ENCODE measurements around the gene CLIC5. TPM values are rescaled to one million over a fixed set of nuclear protein-coding genes. Genes with fewer than 3 reads are reported as not detected.
A peak's percentile ranks its signal among the peaks of the same experiment; 100 is the strongest.

CLIC5 gene
- total and polyA plus RNA-seq, 11 donors, result 63.0 to 381 (median 244) TPM

DNA sequence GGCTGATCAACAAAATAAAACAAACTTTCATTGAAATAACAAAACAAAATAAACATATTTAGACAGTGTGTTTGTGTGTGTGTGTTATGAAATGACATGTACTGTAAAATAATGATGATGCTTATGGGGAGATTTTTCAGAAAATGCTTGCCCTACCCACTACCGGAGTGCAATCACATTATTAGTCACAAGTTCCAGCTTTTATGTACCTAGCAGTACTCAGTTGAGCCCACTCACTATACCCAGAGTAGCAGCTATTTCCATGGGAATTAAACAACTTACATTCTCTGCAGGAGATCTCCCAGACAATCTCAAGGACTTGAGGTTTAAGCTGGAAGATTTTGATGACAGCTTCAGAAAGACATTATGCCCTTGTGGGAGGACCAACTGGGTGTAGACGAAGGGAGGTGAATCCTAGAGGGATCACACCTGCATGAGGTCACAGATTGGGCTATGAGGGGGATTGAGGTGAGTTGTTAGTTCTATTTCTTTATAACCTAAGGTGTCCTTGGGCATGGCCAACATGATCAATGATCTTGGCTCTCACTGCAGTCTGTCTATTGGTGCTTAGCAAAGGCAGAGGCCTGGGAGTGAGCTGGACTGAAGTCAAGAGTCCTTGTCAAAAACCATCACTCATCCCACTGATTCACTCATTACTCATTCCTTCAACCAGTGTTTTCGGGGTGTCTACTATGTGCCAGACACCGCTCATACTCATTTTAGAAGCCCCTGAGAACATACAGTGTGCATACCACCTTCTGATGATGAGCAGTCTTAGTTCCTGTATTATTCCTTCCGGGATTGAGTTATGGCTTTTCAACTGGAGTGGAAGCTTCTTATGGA lies 6.7 kb upstream of the CLIC5 start:
- 90 to 97% (median 91%) methylated on average over 5 of the region's 5 CpGs for WGBS, 4 donors
- no peak for TF ChIP-seq POLR2A (IDR thresholded peaks at IDR 0.05)
- TF ChIP-seq, protein P1, sequence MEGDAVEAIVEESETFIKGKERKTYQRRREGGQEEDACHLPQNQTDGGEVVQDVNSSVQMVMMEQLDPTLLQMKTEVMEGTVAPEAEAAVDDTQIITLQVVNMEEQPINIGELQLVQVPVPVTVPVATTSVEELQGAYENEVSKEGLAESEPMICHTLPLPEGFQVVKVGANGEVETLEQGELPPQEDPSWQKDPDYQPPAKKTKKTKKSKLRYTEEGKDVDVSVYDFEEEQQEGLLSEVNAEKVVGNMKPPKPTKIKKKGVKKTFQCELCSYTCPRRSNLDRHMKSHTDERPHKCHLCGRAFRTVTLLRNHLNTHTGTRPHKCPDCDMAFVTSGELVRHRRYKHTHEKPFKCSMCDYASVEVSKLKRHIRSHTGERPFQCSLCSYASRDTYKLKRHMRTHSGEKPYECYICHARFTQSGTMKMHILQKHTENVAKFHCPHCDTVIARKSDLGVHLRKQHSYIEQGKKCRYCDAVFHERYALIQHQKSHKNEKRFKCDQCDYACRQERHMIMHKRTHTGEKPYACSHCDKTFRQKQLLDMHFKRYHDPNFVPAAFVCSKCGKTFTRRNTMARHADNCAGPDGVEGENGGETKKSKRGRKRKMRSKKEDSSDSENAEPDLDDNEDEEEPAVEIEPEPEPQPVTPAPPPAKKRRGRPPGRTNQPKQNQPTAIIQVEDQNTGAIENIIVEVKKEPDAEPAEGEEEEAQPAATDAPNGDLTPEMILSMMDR (IDR thresholded peaks at IDR 0.05), result no peak

DNA sequence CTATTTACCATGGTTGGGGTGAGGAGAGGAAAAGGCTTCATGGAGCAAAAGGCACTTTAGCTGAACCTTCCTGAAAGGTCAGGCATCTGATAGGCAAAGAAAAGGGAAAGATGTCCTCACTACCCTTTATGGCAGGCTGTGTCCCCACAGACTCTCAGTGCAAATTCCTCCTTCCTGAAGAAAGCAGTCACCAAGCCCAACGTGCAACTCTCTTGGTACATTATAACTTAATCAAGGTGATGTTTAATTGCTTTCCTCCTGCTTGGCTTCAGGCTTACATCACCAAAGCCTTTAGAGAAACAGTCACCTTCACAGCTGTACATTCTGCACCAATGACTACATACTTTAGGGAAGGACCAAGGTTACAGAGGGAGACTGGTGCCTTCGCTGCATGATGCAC lies 2.1 kb upstream of the CLIC5 start:
- DNase-seq, result no peak
- no peak for TF ChIP-seq POLR2A (IDR thresholded peaks at IDR 0.05)
- TF ChIP-seq, protein P1 (IDR thresholded peaks at IDR 0.05), result no peak
- H3K36me3 ChIP-seq, result no peaks in the 10 kb centered on the region
- H3K4me3 ChIP-seq, result no peak overlapping the region
- intact Hi-C loops (cut with DNase I), result loop anchor here in 4 of 10 donors (5.0 to 10.0 kb wide), 2 partner anchors 83 to 85 kb away; no protein-coding TSS in a partner anchor
- no peak for ATAC-seq
- peaks cover 0 to 5% (median 0%) of the 10 kb centered on the region in 12 donors for H3K9me3 ChIP-seq
- H3K27ac ChIP-seq, result no peak overlapping the region
- H3K27me3 ChIP-seq, result peaks cover 0 to 13% (median 0%) of the 10 kb centered on the region in 9 donors
- peaks cover 0 to 14% (median 4%) of the 10 kb centered on the region in 12 donors for H3K4me1 ChIP-seq
- 65 to 72% (median 71%) methylated on average over 2 of the region's 2 CpGs for WGBS, 4 donors

More for the DNA sequence above, 6.7 kb upstream of the CLIC5 start:
- no peak for ATAC-seq
- H3K9me3 ChIP-seq, result no peaks in the 10 kb centered on the region
- H3K36me3 ChIP-seq, result no peaks in the 10 kb centered on the region
- peaks cover 0 to 7% (median 0%) of the 10 kb centered on the region in 12 donors for H3K4me1 ChIP-seq
- no peak for DNase-seq
- no peak overlapping the region for H3K27ac ChIP-seq
- H3K4me3 ChIP-seq, result no peak overlapping the region
- no peaks in the 10 kb centered on the region for H3K27me3 ChIP-seq
- intact Hi-C loops (cut with DNase I), result no loop called here

DNA sequence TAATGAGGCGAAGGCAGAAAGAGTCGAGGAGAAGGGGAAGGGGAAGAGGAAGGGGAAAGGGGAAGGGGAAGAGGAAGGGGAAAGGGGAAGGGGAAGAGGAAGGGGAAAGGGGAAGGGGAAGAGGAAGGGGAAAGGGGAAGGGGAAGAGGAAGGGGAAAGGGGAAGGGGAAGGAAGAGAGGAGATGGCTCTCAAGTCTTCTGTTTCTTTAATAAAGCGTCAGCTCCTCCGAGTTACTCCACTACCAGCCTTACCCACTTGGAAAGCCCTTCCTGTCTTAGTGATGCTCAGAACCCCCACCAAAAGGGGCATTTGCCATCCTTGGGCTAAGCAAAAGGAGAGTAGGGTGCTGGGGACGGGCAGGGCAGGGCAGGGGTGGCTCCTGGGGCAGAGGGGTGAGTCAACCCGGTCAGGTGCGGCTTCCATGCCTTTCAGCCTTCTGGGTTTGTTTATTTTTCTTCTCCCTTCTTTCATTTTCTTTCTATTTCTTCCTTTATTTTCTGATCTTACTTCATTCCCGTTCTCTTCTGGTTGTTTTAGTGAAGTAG lies 476 bp upstream of the CLIC5 start:
- peak overlapping the region; percentile 86 to 99 (median 96) for H3K27ac ChIP-seq
- TF ChIP-seq POLR2A (IDR thresholded peaks at IDR 0.05), result no peak
- TF ChIP-seq, protein P1 (IDR thresholded peaks at IDR 0.05), result no peak
- WGBS, 4 donors, result 51 to 60% (median 53%) methylated on average over 8 of the region's 8 CpGs
- H3K36me3 ChIP-seq, result no peaks in the 10 kb centered on the region
- peak overlapping the region in 11 of 12 donors; percentile 63 to 91 (median 76) for H3K4me3 ChIP-seq
- intact Hi-C loops (cut with DNase I), result loop anchor here in 4 of 10 donors (5.0 to 10.0 kb wide), 2 partner anchors 81 to 84 kb away; no protein-coding TSS in a partner anchor
- DNase-seq (no peak), ATAC-seq (no peak)
- peaks cover 0 to 13% (median 0%) of the 10 kb centered on the region in 9 donors for H3K27me3 ChIP-seq
- peaks cover 0 to 5% (median 0%) of the 10 kb centered on the region in 12 donors for H3K9me3 ChIP-seq
- H3K4me1 ChIP-seq, result peaks cover 0 to 28% (median 16%) of the 10 kb centered on the region in 12 donors
